Effector memory CD8-positive, alpha-beta T cell (primary cell): ENCODE data around the gene FUT7.

Experiments
- ATAC-seq: fragments of 150-1000 bp; cut with Tn5 transposase; replicated peaks from 2 replicates; pipeline ENCODE4 v1.10.0; 2021; ENCODE audit warnings: mild to moderate bottlenecking, moderate library complexity
- DNase-seq, 3 experiments: peaks; one replicate each; pipeline ENCODE4 v3.0.0; 2021
- H3K27ac Mint-ChIP-seq, 2 donors: one replicate each; pipeline ENCODE4 v1.8.0; 2022; ENCODE audit warnings: mild to moderate bottlenecking in 2 of 2, mixed read lengths in 2 of 2, moderate library complexity in 2 of 2
- H3K27me3 Mint-ChIP-seq, 2 donors: one replicate each; pipeline ENCODE4 v1.8.0; 2022; ENCODE audit warnings: mixed read lengths in 2 of 2
- H3K36me3 Mint-ChIP-seq: one replicate; pipeline ENCODE4 v1.8.0; 2022; ENCODE audit warnings: mild to moderate bottlenecking, moderate library complexity, mixed read lengths; ENCODE audit not compliant: insufficient read depth
- H3K4me1 Mint-ChIP-seq, 2 donors: one replicate each; pipeline ENCODE4 v1.8.0; 2022; ENCODE audit warnings: low read depth in 2 of 2, mixed read lengths in 2 of 2
- H3K4me3 Mint-ChIP-seq, 2 donors: one replicate each; pipeline ENCODE4 v1.8.0; 2022; ENCODE audit warnings: mild to moderate bottlenecking in 2 of 2, mixed read lengths in 2 of 2, moderate library complexity in 2 of 2
- H3K9me3 Mint-ChIP-seq, 2 donors: one replicate each; pipeline ENCODE4 v1.8.0; 2022; ENCODE audit warnings: mixed read lengths in 2 of 2

FUT7 gene

DNA sequence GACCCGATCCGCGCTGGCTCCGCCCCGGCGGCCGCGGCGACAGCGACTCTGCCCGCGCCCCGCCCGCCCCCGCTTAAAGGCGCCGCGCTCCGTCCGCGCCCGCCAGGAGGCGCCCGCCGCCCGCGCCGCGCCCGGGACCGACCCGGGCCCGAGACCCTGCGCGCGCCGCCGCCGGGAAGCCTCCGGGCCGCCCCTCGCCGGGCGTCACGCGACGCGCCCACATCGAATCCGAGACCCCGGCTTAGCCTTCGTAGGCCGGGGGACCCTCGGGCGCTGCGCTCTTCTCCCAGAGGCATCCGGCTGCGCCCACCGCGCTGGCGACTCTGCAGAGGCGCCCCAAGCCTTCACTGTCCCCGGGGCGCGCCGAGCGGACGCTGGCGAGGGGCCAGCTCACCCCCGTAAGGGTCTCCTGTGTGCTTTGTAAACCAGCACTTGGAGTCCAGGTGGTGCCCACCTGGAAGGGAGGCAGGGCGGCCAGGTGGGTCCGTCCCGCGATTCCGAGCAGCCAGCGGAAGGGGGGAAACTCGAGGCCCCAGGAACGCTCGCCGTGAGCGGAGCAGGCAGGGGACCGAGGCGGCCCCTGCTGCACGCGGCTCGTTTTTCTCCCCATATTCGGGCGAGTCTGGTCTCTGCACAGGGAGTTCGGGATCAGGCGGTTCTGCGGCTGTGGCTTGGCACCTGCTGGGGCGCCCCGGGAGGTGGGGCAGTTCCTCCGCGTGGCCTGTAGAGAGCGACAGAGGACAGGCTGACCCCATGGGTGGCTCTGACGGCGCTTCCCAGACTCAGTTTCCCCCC lies 3.4 kb downstream of the FUT7 start:
- DNase-seq: peak; percentile 55 to 66 (median 63)

DNA sequence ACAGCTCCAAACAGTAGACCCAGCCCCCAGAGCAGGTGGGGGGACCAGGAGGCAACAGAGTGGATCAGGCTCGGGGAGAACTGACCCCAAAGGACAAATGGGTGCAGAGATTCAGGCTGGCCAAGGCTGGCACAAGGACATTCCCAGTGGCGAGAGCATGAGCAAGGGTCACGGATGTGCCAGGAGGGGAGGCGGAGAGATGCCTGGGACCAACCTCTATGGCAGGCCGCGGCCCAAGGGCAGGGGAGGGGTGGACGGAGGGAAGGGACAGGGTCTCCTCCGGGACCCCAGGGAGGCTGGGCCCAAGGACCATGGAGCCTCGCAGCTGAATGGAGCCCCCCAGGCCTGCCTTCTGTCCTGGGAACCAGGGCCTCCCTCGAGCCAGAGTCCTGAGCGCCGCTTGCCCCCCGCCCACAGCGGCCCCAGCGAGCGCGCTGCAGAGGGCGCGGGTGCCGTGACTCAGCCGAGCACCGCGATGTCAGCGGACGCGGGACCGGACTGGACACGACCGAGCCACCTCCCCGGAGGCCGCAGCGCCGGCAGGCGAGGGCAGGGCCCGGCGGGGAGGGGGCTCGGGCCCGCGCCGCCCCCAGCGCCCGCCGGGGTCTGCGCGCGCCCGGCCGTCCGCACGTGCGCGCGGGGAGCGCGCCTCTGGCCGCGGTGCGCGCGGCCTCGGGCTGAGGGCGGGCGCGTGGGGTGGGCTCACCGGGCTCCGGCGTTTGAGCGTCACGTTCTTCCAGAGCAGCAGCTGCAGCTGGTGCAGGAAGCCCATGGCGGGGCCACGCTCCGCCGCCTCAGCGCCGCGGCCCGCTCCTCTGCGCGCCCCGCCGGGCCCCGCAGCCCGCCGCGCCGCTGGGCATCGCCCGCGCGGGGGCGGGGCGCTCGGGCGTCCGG lies 4.3 kb downstream of the FUT7 start, which contains the start of gene ABCA2:
Gene ABCA2 (minus strand): TSS at position 869 of the 894 bp plus-strand sequence. CDS start 97 bp downstream, at position 772.
- no peak for DNase-seq
- Mint-ChIP-seq H3K36me3 (peaks cover 36% of the 10 kb centered on the region), H3K27me3 (no peaks in the 10 kb centered on the region), H3K27ac (peak within 1 kb of the TSS; percentile 60 to 93), H3K4me3 (peak within 1 kb of the TSS; percentile 90 to 94), H3K4me1 (peaks cover 37 to 42% of the 10 kb centered on the region in 2 donors), H3K9me3 (no peaks in the 10 kb centered on the region)
- ATAC-seq: no peak

More for the DNA sequence above, 3.4 kb downstream of the FUT7 start:
- no peaks in the 10 kb centered on the region for H3K9me3 Mint-ChIP-seq
- peak overlapping the region; percentile 86 to 94 for H3K4me3 Mint-ChIP-seq
- H3K27ac Mint-ChIP-seq: peak overlapping the region; percentile 31 to 93
- no peaks in the 10 kb centered on the region for H3K27me3 Mint-ChIP-seq
- peak; percentile 54 for ATAC-seq
- H3K36me3 Mint-ChIP-seq: peaks cover 36% of the 10 kb centered on the region
- peaks cover 42 to 47% of the 10 kb centered on the region in 2 donors for H3K4me1 Mint-ChIP-seq

DNA sequence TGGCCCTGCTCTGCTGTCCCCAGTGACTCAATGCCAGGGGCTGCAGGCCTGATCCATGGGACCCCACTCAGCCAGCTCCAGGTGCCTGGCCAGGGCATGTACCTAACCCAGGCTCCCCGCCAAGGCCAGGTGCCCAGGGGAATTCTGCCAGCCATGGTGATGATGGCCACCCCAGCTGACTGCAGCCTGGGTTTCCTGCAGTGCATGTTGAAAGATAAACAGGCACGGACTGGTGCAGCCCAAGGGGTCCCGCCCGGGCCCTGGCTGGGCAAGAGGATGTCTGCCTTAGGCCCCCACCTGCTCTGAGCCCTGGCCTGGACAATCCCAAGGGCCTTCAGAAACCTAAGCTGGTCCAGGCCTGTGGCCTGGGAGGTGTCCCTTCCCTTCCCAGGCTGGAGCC lies 5.1 kb downstream of the FUT7 start:
- no peaks in the 10 kb centered on the region for H3K9me3 Mint-ChIP-seq
- H3K4me3 Mint-ChIP-seq: peak overlapping the region; percentile 90 to 91
- H3K4me1 Mint-ChIP-seq: peaks cover 33 to 39% of the 10 kb centered on the region in 2 donors
- DNase-seq (no peak), ATAC-seq (no peak)
- H3K27ac Mint-ChIP-seq: peak overlapping the region; percentile 60 to 78
- H3K27me3 Mint-ChIP-seq: no peaks in the 10 kb centered on the region
- peaks cover 38% of the 10 kb centered on the region for H3K36me3 Mint-ChIP-seq

DNA sequence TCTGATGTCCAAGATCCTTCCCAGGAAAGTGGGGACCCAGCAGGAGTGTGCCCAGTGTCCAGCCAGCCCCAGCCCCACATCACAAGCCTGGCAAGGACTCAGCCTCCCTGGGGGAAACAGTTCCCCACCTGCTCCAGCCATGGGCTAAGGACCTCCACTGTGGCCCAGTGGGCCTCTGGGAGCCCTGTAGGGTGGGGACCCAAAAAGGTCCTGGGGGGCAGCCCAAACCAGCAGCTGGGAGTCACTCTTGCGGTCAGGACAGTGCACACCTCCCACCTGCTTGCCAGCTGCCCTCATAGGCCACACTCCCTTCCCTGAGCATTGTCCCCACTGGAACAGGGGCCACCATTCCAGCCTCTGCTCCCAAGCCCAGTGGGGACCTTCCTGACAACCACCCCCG lies 5.5 kb downstream of the FUT7 start:
- no peaks in the 10 kb centered on the region for H3K27me3 Mint-ChIP-seq
- peak overlapping the region; percentile 90 to 91 for H3K4me3 Mint-ChIP-seq
- DNase-seq: no peak
- ATAC-seq: no peak
- H3K36me3 Mint-ChIP-seq: peaks cover 38% of the 10 kb centered on the region
- no peaks in the 10 kb centered on the region for H3K9me3 Mint-ChIP-seq
- H3K4me1 Mint-ChIP-seq: peaks cover 31 to 39% of the 10 kb centered on the region in 2 donors
- H3K27ac Mint-ChIP-seq: peak overlapping the region in 1 of 2 donors; percentile 78

DNA sequence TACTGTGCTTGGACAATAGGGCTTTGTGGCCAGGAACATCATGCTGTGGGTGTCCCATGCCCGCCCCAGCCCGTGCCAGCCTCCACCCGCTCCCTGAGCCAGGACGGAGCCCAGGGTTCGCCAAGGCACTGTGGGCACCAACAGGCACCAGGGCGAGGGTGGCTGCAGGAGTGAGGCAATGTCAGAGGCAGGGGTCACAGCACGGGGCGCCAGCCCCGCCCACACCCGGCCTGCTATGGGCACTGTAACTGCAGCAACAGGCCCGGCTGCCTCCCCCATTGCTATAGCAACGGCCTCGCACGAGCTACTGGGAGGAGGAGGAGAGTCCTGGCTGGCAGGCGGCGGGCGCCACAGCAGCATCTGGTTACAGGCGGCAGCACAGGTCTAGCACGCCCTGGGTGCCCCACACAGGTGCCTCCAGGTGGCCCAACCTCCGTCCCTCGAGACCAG lies 6.3 kb downstream of the FUT7 start:
- Mint-ChIP-seq H3K9me3 (no peaks in the 10 kb centered on the region), H3K4me1 (peaks cover 26 to 35% of the 10 kb centered on the region in 2 donors), H3K27me3 (no peaks in the 10 kb centered on the region), H3K4me3 (peak overlapping the region; percentile 6 to 91), H3K36me3 (peaks cover 33% of the 10 kb centered on the region), H3K27ac (no peak overlapping the region)
- ATAC-seq (no peak), DNase-seq (no peak)

DNA sequence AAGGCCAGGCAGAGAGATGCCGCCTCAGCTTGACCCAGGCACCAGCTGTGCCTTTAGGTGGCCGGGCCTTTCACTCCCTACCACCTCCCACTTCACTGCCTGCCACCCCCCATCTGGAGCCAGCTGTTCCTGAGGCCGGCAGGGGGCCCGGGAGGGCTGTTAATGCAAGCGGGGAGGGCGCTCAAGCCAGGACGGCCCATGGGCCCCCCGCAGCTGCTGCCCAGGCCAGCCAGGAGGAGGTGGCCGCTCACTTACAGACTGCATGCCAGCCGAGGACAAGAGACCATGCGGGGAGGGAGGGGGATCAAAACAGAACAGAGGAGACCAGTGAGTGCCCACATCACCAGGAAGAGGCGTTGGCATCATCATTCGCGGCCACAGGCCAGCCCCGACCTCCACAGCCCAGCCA lies 8.3 kb downstream of the FUT7 start:
- no peaks in the 10 kb centered on the region for H3K9me3 Mint-ChIP-seq
- peaks cover 14 to 29% of the 10 kb centered on the region in 2 donors for H3K4me1 Mint-ChIP-seq
- no peaks in the 10 kb centered on the region for H3K27me3 Mint-ChIP-seq
- no peak overlapping the region for H3K27ac Mint-ChIP-seq
- ATAC-seq (no peak), DNase-seq (no peak)
- H3K36me3 Mint-ChIP-seq: peaks cover 15% of the 10 kb centered on the region
- no peak overlapping the region for H3K4me3 Mint-ChIP-seq

DNA sequence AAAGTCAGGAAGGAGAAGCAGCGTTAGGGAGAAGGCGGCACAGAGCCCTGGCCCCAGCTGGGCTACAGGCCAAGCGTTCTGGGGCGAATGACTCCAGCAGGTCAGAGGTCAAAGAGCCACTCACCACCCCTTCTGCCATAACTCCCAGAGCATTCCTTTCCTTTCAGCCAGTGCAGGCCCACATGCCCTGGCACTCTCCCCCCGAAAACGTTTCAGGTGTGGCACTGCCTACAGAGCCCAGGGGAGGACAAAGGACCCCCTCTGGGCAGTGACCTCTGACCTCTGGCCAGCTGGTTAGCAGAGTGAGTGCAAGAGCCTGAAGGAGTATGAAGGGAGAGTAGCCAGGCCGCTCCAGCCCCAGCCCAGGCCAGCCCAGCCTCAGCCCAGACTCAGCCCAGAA lies 8.7 kb downstream of the FUT7 start:
- H3K4me3 Mint-ChIP-seq: no peak overlapping the region
- peaks cover 14 to 30% of the 10 kb centered on the region in 2 donors for H3K4me1 Mint-ChIP-seq
- DNase-seq (no peak), ATAC-seq (no peak)
- H3K9me3 Mint-ChIP-seq: no peaks in the 10 kb centered on the region
- no peaks in the 10 kb centered on the region for H3K27me3 Mint-ChIP-seq
- H3K36me3 Mint-ChIP-seq: peaks cover 14% of the 10 kb centered on the region
- H3K27ac Mint-ChIP-seq: no peak overlapping the region

DNA sequence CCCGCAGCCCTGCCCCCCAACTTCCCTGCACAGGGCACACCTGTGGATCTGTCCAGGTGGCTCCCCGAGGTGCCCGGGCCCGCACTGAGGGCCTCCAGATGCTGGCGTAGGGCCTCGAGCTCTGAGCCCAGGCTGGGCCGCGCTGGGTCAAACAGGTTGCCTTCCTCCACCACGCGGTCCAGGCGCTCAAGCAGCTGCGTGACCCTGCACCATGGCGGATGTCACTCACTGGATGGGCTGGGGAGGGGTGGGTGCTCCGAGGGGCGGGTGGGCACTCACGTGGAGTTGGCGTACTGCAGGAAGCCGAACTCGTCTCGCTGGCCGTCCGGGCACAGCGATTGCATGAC lies 9.3 kb downstream of the FUT7 start:
- Mint-ChIP-seq H3K27me3 (no peaks in the 10 kb centered on the region), H3K27ac (no peak overlapping the region), H3K4me1 (peaks cover 14 to 30% of the 10 kb centered on the region in 2 donors), H3K9me3 (no peaks in the 10 kb centered on the region), H3K4me3 (no peak overlapping the region), H3K36me3 (peaks cover 14% of the 10 kb centered on the region)
- DNase-seq (no peak), ATAC-seq (no peak)

DNA sequence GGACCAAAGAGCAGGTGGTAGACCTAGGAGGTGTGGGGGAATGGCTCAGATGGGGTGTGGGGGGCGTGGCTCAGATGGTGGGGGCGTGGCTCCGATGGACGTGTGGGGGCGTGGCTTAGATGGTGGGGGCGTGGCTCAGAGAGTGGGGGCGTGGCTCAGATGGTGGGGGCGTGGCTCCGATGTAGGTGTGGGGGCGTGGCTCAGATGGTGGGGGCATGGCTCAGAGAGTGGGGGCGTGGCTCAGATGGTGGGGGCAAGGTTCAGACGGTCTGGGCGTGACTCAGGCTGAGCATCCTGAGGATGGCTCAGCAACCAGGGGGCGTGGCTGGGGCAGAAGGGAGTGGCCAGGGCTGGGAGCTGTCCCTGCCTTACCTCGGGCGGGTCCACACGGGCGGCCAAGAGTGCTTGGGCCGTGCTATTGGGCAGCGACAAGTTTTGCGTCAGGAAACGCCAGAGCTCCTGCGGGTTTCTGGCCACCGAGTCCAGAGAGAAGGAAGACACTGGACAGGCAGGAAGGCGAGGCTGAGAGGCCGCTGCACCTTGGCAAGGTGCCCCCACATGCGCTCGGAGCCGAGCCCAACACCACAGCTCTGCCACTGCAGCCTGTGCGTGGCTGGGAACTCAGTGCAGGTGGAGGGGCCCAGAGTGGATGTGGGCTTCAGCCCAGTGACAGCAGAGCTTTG lies 9.8 kb downstream of the FUT7 start:
- Mint-ChIP-seq H3K9me3 (no peaks in the 10 kb centered on the region), H3K27ac (peak overlapping the region; percentile 41 to 71)

DNA sequence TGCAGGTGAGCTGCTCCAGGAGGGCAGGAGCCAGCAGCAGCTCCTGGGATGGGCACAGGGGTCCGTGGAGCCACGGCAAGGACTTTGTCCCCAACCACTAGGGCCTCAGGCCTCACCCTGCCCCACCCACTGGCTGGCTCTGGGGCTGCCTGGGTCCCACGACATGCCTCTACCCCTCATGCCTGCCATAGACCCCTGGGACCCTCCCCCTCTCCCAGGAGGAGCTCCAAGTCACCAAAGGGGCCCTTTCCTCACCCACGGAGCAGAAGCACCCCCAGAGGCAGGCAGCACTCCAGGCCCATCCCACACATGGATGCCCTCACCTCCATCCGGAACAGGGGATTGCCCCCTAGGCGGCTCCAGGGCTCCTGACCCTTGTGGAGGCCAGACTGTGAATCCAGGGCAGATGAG lies 10.3 kb downstream of the FUT7 start:
- Mint-ChIP-seq H3K27ac (peak overlapping the region; percentile 41 to 71), H3K4me3 (peak overlapping the region in 1 of 2 donors; percentile 18), H3K4me1 (peaks cover 6 to 22% of the 10 kb centered on the region in 2 donors), H3K9me3 (no peaks in the 10 kb centered on the region), H3K27me3 (no peaks in the 10 kb centered on the region), H3K36me3 (peaks cover 10% of the 10 kb centered on the region)
- DNase-seq: no peak
- ATAC-seq: no peak

More for the DNA sequence above, 9.8 kb downstream of the FUT7 start:
- peak; percentile 85 for ATAC-seq
- Mint-ChIP-seq H3K36me3 (peaks cover 11% of the 10 kb centered on the region), H3K27me3 (no peaks in the 10 kb centered on the region), H3K4me1 (peaks cover 11 to 27% of the 10 kb centered on the region in 2 donors), H3K4me3 (peak overlapping the region in 1 of 2 donors; percentile 18)
- DNase-seq: peak; percentile 58 to 71 (median 68)

DNA sequence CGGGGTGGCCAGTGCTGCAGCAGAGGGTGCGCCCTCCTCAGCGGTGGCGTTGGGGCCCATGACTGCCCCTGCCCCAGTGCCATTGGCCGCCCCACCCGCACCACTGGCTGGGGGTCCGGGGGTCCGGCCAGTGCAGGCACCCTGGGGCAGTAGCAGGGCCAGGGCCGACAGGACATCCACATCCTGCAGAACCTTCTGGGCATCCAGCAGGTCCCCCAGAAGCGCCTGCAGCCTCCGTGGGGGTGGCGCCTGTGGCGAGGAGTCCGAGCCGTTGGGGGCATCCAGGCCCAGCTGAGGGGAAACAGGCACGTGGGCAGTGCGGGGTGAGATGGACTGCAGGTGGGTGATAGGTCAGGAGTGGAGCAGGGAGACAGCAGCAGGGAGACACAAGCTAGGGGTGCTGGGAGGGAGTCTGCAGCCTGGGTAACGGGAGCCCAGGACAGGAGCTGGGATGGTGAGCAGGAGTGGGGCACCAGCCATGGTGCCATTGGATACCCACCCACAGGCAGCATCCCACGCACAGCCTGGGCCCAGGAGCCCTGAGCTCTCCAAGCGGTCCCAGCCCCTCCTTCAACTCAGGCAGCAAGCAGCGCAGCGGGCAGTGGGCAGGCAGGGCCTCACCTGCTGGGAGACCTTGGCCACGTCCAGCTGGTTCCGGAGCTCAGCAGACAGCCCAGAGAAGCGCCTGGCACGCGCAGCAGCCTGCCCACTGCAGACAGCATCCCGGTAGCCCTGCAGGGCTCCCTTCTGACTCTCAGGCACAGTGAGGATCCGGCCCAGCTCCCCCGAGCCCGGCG lies 10.9 kb downstream of the FUT7 start:
- no peaks in the 10 kb centered on the region for H3K9me3 Mint-ChIP-seq
- ATAC-seq: no peak
- peaks cover 3 to 18% of the 10 kb centered on the region in 2 donors for H3K4me1 Mint-ChIP-seq
- no peak for DNase-seq
- H3K36me3 Mint-ChIP-seq: peaks cover 10% of the 10 kb centered on the region
- no peaks in the 10 kb centered on the region for H3K27me3 Mint-ChIP-seq
- peak overlapping the region in 1 of 2 donors; percentile 46 for H3K27ac Mint-ChIP-seq
- H3K4me3 Mint-ChIP-seq: no peak overlapping the region

DNA sequence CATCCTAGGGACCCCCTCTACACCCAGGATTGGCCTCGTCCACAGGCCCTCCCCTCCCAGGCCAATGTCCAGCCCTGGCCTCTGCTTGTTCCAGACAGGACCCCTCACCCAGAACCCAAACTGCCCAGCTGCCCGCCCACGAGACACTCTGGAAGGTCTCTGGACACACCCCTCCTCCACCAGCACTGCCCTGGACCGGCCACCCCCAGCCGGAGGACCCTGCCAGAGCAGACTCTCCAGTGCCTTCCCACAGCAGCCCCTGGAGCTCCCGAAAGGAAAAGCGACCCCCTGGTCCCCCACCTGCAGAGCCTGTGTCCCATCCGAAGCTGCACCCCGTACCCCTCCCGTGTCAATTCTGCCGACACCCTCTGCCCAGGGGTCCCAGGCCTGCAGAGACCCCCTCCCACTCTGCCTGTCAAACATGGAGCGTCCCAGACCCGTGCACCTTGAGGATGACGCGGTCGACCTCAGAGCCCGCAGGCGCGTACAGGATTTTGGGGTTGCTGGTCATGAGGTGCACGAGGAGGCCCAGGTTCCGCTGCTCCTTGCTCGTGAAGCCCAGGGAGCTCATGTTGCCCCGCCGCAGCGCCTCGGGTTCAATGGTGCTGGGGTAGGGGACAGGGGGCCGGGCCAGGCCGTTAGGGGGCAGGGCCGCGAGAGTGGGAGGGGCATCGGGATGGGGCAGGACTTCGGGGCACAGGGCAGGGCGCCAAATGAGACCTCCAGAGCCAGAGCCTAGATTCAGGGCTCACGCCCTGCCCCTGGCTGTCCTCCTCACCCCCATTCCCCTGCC lies 11.8 kb downstream of the FUT7 start:
- H3K36me3 Mint-ChIP-seq: peaks cover 10% of the 10 kb centered on the region
- no peaks in the 10 kb centered on the region for H3K27me3 Mint-ChIP-seq
- ATAC-seq: no peak
- peak overlapping the region in 1 of 2 donors; percentile 35 for H3K27ac Mint-ChIP-seq
- DNase-seq: no peak
- H3K4me3 Mint-ChIP-seq: no peak overlapping the region
- H3K4me1 Mint-ChIP-seq: peaks cover 3 to 15% of the 10 kb centered on the region in 2 donors
- H3K9me3 Mint-ChIP-seq: no peaks in the 10 kb centered on the region
